ENCODE results near the gene MPHOSPH9. TPM values are rescaled to one million over a fixed set of nuclear protein-coding genes. Genes with fewer than 3 reads are reported as not detected.

The MPHOSPH9 gene
- total and polyA plus RNA-seq, 8 donors = 3.3 to 13.4 (median 6.8) TPM

GRCh38 chr12:123142921-123143735 is 89.8 kb downstream of the MPHOSPH9 start:
- intact Hi-C loops (cut with DNase I) = no loop called here

DNA sequence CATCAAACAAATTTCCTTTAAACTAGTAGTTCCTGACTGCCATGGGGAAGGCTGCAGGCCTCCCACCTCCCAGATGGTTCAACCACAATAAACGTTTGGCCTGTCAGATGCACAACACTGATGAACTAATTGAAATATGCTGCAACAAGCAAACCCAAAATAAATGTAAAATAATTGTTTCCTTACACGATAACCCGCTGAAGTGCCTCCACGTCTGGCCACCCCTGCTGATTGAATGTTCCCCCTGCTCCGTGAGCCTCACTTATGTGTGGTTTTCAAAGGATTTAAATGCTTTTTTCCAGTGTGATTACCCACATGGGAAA is 90.5 kb downstream of the MPHOSPH9 start:
- H3K4me1 ChIP-seq = peaks cover 9 to 36% (median 15%) of the 10 kb centered on the region in 3 donors
- WGBS, 2 donors = 74 to 79% methylated on average over 5 of the region's 5 CpGs
- H3K9me3 ChIP-seq = no peaks in the 10 kb centered on the region
- no peak for ATAC-seq
- no peak for DNase-seq
- no peaks in the 10 kb centered on the region for H3K36me3 ChIP-seq
- TF ChIP-seq CTCF (IDR thresholded peaks at IDR 0.05) = no peak
- H3K4me3 ChIP-seq = no peak overlapping the region
- FAIRE-seq = no peak
- intact Hi-C loops (cut with DNase I) = no loop called here
- no peaks in the 10 kb centered on the region for H3K27me3 ChIP-seq
- H3K27ac ChIP-seq = peak overlapping the region in 2 of 4 donors; percentile 56 to 82

More at GRCh38 chr12:123142921-123143735, 89.8 kb downstream of the MPHOSPH9 start:
- Histone ChIP-seq H3K27me3 (no peaks in the 10 kb centered on the region), H3K27ac (peak overlapping the region in 2 of 4 donors; percentile 56 to 82), H3K4me1 (peaks cover 9 to 36% (median 15%) of the 10 kb centered on the region in 3 donors), H3K9me3 (no peaks in the 10 kb centered on the region), H3K4me3 (no peak overlapping the region), H3K36me3 (no peaks in the 10 kb centered on the region)
- WGBS, 2 donors = 84 to 88% methylated on average over 11 of the region's 11 CpGs
- DNase-seq = no peak
- ATAC-seq = peak in 2 of 4 donors; percentile 5 to 6
- TF ChIP-seq CTCF (IDR thresholded peaks at IDR 0.05) = no peak
- FAIRE-seq = no peak

DNA sequence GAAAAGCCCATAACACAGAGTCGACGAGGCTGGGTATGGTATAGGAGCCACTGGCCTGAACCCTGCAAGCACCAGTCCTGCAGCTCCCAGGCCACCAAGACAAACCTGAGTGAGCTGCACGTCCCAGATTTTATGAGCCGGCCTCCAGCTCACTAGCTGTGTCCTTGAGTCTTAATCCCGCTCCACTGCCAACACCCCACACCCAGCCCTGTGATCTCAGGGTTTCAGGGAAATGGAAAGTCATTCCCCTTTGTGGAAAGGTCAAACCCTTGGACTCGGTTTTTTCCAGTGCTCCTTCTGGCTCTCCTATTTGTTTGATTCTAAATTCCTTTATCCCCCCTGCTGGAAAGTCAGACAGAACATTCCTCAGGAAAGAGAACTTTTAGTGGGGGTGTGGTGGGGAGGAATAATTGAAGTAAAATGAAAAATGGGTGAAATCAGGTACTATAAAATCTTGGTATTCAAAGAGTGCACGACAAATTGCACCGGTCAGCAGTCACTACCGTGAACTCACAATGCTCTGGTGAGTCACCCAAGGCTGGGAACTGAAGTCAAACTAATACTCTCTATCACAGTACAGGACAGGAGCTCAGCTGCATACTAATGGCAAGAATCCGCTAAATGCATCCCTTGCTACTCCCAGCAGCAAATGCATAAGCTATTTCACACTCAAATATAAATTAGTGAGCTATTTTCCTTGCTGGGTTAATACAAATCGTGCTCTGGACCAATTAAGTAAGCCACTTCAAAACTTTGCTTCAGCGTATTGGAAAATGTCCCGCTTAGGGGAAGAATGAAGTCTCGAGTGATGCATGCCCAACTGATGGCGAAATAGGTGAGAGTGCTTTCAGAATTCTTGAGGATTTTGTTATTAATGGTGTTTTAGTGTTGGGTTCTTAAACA is 91.1 kb downstream of the MPHOSPH9 start:
- no peaks in the 10 kb centered on the region for H3K27me3 ChIP-seq

More for the DNA sequence above, 91.1 kb downstream of the MPHOSPH9 start:
- H3K4me3 ChIP-seq = no peak overlapping the region
- no peaks in the 10 kb centered on the region for H3K9me3 ChIP-seq
- H3K4me1 ChIP-seq = peaks cover 9 to 36% (median 15%) of the 10 kb centered on the region in 3 donors
- intact Hi-C loops (cut with DNase I) = no loop called here
- DNase-seq (peak in 5 of 6 donors; percentile 32 to 77 (median 64)), ATAC-seq (peak; percentile 76 to 88 (median 86)), FAIRE-seq (no peak)
- TF ChIP-seq CTCF (IDR thresholded peaks at IDR 0.05) = no peak
- H3K36me3 ChIP-seq = no peaks in the 10 kb centered on the region
- 36 to 40% methylated on average over 15 of the region's 15 CpGs for WGBS, 2 donors
- peak overlapping the region in 3 of 4 donors; percentile 44 to 82 (median 56) for H3K27ac ChIP-seq

Measured in pancreas (tissue), 10 donors.